HepG2 (cell line): ENCODE results near the gene GRAP. TPM values are rescaled to one million over a fixed set of nuclear protein-coding genes. Genes with fewer than 3 reads are reported as not detected.
A peak's percentile ranks its signal among the peaks of the same experiment; 100 is the strongest.

Experiments
- GTF2F1 ChIP-seq: fragments of 150-350 bp; IDR thresholded peaks from 2 replicates; pipeline ENCODE4 v1.6.1; 2014; ENCODE audit warnings: low read length
- HDAC1 ChIP-seq: sonication (generic); formaldehyde crosslinking; IDR thresholded peaks from 2 replicates; pipeline ENCODE4 v1.5.1; 2020; ENCODE audit warnings: mild to moderate bottlenecking, missing genetic modification reagents
- HMG20B ChIP-seq: conservative IDR thresholded peaks from 2 replicates; pipeline ENCODE4 v1.6.1; 2016; ENCODE audit warnings: missing genetic modification reagents, missing compliant biosample characterization
- MIER2 ChIP-seq: IDR thresholded peaks from 2 replicates; pipeline ENCODE4 v1.6.1; 2016; ENCODE audit warnings: missing biosample characterization, missing genetic modification reagents
- RXRB ChIP-seq: IDR thresholded peaks from 2 replicates; pipeline ENCODE4 v1.6.1; 2016; ENCODE audit warnings: borderline replicate concordance, missing genetic modification reagents, missing compliant biosample characterization
- ZBTB44 ChIP-seq: sonication (generic); formaldehyde crosslinking; IDR thresholded peaks from 2 replicates; pipeline ENCODE4 v1.4.0; 2020; ENCODE audit warnings: missing genetic modification reagents
- ZNF589 ChIP-seq: sonication (generic); formaldehyde crosslinking; conservative IDR thresholded peaks from 2 replicates; pipeline ENCODE4 v1.8.0; 2022; ENCODE audit warnings: mild to moderate bottlenecking, moderate library complexity, missing genetic modification reagents
- ZNF598 ChIP-seq: sonication (generic); formaldehyde crosslinking; IDR thresholded peaks from 2 replicates; pipeline ENCODE4 v1.5.1; 2020; ENCODE audit warnings: mild to moderate bottlenecking, missing genetic modification reagents, borderline replicate concordance
- polyA plus RNA-seq, 8 experiments: library from polyadenylated mRNA; depleted of rRNA in 3 of 8; stranded (reverse) in 7 of 8; unstranded in 1 of 8; fragments of >200 nt; fragmentation: Illumina TruSeq in 4 of 8; extraction: Trizol in 4 of 8; gene quantifications; 2 replicates each; pipeline versions ENCODE4 v1.2.1 to v1.2.3, GENCODE V29; 2011 to 2016; ENCODE audit warnings: low read depth in 4 of 8, missing spikeins in 1 of 8, mixed read lengths in 1 of 8; ENCODE audit not compliant: insufficient read depth in 1 of 8
- total RNA-seq, 5 experiments: library from RNA; depleted of rRNA; stranded (reverse); fragments of >200 nt; fragmentation: Illumina TruSeq; extraction: Trizol; gene quantifications; 2 replicates each; pipeline ENCODE4 v1.2.3, GENCODE V29; 2016; ENCODE audit warnings: low read depth in 1 of 5
- TF ChIP-seq, protein P1 (sequence below): sonication (generic); formaldehyde crosslinking; IDR thresholded peaks from 2 replicates; pipeline ENCODE4 v1.8.1; 2023; ENCODE audit warnings: mild to moderate bottlenecking, missing genetic modification reagents
- TF ChIP-seq, protein P2 (sequence below): sonication (generic); formaldehyde crosslinking; IDR thresholded peaks from 2 replicates; pipeline ENCODE4 v1.5.1; 2020; ENCODE audit warnings: mild to moderate bottlenecking, missing genetic modification reagents, borderline replicate concordance
- TF ChIP-seq, protein P3 (sequence below): sonication (generic); formaldehyde crosslinking; IDR thresholded peaks from 2 replicates; pipeline ENCODE4 v1.5.0; 2020; ENCODE audit warnings: mild to moderate bottlenecking, missing genetic modification reagents, borderline replicate concordance

Gene GRAP
- total and polyA plus RNA-seq, 2 of the 13 experiments (the other 11 are each of a cell fraction or from before 2014, with no cell fraction given) = 0.77 to 1.7 TPM

DNA sequence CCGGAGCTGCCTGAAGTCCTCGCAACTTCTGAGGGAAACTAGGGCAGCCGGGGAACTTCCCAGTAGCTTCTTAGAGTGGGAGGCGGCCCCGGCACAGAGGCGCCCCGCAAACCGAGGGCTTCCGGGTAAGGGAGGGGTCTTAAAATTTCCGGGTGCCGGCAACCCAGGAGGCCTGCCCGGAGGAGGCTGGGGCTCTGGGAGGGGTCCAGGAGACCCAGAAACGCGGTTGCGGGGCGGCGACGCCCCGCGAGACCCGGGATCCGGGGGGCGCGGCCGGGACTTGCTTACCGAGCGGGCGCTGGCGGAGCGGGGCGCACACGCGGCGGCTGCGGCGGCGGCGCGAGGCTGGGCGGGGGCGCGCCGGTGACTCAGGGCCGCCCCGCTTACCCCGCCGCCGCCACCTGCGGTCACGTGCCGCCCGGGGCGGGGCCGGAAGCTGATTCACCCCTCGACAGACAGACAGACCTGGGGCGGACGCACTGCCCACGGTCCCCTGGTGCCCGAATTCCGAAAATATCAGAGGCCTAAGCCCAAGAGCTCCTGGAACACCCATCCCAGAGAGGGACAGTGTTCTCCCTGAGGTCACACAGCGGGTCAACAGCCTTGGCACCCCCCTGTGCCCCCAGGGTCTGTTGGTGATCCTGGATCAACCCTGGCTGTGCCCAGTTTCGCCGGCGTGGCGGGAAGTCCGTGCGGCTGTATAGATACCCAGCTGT is 42.2 kb downstream of the GRAP start, which contains the start of gene FAM83G (continued):
- TF ChIP-seq, protein P1, sequence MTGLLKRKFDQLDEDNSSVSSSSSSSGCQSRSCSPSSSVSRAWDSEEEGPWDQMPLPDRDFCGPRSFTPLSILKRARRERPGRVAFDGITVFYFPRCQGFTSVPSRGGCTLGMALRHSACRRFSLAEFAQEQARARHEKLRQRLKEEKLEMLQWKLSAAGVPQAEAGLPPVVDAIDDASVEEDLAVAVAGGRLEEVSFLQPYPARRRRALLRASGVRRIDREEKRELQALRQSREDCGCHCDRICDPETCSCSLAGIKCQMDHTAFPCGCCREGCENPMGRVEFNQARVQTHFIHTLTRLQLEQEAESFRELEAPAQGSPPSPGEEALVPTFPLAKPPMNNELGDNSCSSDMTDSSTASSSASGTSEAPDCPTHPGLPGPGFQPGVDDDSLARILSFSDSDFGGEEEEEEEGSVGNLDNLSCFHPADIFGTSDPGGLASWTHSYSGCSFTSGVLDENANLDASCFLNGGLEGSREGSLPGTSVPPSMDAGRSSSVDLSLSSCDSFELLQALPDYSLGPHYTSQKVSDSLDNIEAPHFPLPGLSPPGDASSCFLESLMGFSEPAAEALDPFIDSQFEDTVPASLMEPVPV (CRISPR knock-in tag) = no peak
- TF ChIP-seq MIER2 (CRISPR knock-in tag) (no peak), ZNF598 (no peak), RXRB (CRISPR knock-in tag) (no peak), HDAC1 (peak; percentile 57), HMG20B (CRISPR knock-in tag) (no peak), ZBTB44 (CRISPR knock-in tag) (no peak), ZNF589 (CRISPR knock-in tag) (no peak), GTF2F1 (no peak)
- TF ChIP-seq, protein P2, sequence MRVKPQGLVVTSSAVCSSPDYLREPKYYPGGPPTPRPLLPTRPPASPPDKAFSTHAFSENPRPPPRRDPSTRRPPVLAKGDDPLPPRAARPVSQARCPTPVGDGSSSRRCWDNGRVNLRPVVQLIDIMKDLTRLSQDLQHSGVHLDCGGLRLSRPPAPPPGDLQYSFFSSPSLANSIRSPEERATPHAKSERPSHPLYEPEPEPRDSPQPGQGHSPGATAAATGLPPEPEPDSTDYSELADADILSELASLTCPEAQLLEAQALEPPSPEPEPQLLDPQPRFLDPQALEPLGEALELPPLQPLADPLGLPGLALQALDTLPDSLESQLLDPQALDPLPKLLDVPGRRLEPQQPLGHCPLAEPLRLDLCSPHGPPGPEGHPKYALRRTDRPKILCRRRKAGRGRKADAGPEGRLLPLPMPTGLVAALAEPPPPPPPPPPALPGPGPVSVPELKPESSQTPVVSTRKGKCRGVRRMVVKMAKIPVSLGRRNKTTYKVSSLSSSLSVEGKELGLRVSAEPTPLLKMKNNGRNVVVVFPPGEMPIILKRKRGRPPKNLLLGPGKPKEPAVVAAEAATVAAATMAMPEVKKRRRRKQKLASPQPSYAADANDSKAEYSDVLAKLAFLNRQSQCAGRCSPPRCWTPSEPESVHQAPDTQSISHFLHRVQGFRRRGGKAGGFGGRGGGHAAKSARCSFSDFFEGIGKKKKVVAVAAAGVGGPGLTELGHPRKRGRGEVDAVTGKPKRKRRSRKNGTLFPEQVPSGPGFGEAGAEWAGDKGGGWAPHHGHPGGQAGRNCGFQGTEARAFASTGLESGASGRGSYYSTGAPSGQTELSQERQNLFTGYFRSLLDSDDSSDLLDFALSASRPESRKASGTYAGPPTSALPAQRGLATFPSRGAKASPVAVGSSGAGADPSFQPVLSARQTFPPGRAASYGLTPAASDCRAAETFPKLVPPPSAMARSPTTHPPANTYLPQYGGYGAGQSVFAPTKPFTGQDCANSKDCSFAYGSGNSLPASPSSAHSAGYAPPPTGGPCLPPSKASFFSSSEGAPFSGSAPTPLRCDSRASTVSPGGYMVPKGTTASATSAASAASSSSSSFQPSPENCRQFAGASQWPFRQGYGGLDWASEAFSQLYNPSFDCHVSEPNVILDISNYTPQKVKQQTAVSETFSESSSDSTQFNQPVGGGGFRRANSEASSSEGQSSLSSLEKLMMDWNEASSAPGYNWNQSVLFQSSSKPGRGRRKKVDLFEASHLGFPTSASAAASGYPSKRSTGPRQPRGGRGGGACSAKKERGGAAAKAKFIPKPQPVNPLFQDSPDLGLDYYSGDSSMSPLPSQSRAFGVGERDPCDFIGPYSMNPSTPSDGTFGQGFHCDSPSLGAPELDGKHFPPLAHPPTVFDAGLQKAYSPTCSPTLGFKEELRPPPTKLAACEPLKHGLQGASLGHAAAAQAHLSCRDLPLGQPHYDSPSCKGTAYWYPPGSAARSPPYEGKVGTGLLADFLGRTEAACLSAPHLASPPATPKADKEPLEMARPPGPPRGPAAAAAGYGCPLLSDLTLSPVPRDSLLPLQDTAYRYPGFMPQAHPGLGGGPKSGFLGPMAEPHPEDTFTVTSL = no peak
- TF ChIP-seq, protein P3, sequence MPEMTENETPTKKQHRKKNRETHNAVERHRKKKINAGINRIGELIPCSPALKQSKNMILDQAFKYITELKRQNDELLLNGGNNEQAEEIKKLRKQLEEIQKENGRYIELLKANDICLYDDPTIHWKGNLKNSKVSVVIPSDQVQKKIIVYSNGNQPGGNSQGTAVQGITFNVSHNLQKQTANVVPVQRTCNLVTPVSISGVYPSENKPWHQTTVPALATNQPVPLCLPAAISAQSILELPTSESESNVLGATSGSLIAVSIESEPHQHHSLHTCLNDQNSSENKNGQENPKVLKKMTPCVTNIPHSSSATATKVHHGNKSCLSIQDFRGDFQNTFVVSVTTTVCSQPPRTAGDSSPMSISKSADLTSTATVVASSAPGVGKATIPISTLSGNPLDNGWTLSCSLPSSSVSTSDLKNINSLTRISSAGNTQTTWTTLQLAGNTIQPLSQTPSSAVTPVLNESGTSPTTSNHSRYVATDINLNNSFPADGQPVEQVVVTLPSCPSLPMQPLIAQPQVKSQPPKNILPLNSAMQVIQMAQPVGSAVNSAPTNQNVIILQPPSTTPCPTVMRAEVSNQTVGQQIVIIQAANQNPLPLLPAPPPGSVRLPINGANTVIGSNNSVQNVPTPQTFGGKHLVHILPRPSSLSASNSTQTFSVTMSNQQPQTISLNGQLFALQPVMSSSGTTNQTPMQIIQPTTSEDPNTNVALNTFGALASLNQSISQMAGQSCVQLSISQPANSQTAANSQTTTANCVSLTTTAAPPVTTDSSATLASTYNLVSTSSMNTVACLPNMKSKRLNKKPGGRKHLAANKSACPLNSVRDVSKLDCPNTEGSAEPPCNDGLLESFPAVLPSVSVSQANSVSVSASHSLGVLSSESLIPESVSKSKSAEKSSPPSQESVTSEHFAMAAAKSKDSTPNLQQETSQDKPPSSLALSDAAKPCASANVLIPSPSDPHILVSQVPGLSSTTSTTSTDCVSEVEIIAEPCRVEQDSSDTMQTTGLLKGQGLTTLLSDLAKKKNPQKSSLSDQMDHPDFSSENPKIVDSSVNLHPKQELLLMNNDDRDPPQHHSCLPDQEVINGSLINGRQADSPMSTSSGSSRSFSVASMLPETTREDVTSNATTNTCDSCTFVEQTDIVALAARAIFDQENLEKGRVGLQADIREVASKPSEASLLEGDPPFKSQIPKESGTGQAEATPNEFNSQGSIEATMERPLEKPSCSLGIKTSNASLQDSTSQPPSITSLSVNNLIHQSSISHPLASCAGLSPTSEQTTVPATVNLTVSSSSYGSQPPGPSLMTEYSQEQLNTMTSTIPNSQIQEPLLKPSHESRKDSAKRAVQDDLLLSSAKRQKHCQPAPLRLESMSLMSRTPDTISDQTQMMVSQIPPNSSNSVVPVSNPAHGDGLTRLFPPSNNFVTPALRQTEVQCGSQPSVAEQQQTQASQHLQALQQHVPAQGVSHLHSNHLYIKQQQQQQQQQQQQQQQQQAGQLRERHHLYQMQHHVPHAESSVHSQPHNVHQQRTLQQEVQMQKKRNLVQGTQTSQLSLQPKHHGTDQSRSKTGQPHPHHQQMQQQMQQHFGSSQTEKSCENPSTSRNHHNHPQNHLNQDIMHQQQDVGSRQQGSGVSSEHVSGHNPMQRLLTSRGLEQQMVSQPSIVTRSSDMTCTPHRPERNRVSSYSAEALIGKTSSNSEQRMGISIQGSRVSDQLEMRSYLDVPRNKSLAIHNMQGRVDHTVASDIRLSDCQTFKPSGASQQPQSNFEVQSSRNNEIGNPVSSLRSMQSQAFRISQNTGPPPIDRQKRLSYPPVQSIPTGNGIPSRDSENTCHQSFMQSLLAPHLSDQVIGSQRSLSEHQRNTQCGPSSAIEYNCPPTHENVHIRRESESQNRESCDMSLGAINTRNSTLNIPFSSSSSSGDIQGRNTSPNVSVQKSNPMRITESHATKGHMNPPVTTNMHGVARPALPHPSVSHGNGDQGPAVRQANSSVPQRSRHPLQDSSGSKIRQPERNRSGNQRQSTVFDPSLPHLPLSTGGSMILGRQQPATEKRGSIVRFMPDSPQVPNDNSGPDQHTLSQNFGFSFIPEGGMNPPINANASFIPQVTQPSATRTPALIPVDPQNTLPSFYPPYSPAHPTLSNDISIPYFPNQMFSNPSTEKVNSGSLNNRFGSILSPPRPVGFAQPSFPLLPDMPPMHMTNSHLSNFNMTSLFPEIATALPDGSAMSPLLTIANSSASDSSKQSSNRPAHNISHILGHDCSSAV = no peak
